Activated naive CD4-positive, alpha-beta T cell (primary cell): Measurements from ENCODE around the gene JPH4.
"Not testable (repeated sequence)": the region's sequence is repeated elsewhere in the genome, so short reads cannot be mapped to it uniquely, and the experiment has no call there.

Experiments
- DNase-seq, 4 experiments: peaks; one replicate each; lab custom pipeline; 2025; lab: John Stamatoyannopoulos, UW

JPH4 gene

GRCh38 chr14:23578560-23579310, at the start of gene JPH4:
Gene JPH4, minus strand, starts transcription at chr14:23578790. Its CDS starts 1,337 bp downstream, at chr14:23577453.
- no peak for DNase-seq

- DNase-seq = no peak
Measured at GRCh38 chr14:23627961-23628360, 49.4 kb upstream of the JPH4 start.

DNA sequence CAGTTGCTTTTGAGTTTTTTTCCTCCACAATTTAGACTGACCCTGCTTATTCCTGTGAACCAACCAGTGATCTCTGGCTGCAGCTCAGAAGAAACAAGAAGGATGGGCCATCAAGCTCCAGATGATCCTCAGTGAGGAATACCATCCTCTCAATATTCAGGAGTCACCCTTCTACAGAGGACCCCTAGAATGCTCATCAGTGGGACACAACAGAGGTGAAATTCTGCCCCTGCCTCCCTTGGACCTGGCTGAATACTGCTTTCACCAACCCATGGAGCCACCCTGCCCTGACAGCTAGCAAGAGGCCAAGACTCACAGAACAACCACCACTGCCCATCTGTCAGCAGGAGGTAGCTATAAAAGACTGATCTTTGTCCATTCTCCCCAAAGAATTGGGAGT, 48.4 kb upstream of the JPH4 start:
- no peak for DNase-seq

DNA sequence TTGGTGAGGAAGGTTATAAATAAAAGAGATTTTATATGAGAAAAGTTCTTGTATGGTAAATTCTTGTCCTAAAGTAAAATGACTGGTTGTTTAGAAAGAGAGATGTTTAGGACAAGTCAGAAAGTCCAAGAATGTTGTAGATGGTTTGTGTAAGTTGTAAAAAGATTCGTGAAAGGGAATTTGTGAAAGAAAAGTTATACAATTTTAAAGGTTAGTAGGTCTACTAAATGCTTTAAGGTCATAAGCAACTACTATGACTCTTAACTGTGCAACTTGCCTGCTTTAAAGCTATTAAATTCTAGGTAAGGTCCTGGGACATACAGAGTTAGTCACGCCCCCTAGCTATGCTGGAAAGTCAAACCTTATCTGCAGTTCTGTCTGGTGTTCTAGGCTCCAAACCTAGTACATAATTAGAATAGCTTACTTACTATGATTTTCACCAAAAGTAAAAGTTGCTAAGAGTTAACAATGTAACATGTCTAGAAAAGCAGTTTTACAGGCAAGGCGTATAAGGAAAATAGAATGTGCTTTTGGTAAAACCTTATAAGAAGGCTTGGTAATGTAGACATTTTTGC, 46.3 kb upstream of the JPH4 start:
- DNase-seq = no peak

DNA sequence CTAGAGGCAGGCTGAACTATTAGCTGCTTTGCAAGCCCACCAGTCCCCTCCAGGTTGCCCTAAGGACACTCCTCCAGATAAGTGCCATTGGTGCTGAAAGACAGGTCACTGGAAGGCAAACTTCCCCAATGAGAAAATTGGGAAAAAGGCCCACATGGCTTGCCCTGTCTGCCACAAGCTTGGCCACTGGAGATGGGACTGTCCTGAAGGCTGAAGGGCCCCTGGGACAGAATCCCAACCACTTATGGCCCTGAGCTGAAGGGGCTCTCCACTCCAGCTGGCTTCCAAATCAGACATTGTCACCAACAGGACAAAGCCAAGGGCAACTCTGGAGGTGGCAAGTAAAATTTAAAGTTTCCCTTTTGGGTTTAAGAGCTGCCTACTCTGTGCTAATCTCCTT, 45.4 kb upstream of the JPH4 start:
- no peak for DNase-seq

- DNase-seq = no peak
Measured at GRCh38 chr14:23622990-23623389, 44.4 kb upstream of the JPH4 start.

DNA sequence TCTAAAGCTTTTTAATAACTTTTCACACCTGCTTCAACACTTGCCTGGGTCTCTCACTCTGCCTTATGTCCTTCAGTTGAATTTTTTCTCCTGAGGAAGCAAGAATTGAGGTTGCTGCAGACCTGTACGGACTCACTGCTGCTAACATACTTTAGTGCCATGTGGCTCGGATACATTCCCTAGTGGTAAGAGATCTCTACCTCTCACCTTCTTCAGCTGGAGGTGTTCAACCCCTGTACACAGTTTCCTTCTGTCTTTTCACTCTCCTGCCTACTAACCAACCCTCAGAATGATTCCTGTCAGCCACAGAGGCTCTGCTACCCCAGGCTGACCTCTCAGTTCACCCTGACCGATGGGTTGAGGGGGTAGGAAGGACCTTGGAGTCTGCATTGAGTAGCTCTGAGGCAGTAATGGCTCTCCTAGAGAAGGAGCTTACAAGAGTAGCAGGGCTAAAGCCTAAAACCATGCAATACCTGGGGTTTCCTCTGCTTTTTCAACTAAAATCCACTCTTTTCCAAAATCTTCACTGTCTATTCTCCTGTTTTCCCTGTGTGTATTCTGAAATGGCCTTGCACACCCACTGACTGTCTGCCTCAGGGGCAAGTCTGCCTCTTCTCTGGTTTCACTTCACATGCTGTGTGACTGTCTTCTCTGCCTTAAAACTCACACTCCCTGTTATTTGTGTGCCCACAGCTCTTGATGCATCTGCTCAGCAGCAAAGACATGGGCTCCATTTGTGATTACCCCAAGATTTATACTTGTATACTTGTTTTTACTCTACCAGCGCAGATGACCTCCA, 43.5 kb upstream of the JPH4 start:
- no peak for DNase-seq

DNA sequence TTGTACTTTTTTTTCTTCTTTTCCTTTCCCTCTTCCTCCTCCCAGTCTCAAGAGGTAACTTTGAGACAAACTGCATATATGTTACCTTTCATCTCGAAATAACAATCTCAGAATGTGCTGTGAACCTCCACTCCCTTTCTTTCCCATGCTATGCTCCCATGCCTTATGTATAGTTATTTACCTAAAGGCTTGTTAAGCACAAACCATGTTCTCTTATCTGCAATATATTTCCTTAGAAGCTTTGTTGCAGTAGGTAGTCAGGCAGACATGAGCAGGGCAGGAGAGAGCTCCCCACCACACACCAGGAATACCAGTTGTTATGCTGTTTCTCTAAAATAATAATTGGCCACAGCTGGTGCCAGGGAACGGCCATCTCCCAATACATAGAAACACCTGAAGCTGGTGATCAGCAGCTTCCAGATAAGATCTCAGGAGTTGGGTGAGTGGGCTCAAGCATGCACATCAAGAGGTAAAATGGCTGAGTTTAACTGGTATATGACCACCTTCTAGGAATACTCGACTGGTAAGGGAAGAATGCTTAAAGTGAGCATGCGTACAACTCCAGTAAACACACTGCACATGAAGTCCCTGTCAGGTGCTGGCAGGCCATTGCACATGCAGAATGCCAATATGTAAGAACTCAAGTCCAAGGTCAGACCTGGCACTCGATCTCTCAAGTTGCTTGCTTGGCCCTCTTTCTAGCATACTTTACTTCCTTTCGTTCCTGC, 42.8 kb upstream of the JPH4 start:
- DNase-seq = no peak

GRCh38 chr14:23620177-23620702, 41.6 kb upstream of the JPH4 start:
- DNase-seq = no peak

- no peak for DNase-seq
Measured at GRCh38 chr14:23618415-23618988, 39.9 kb upstream of the JPH4 start.

DNA sequence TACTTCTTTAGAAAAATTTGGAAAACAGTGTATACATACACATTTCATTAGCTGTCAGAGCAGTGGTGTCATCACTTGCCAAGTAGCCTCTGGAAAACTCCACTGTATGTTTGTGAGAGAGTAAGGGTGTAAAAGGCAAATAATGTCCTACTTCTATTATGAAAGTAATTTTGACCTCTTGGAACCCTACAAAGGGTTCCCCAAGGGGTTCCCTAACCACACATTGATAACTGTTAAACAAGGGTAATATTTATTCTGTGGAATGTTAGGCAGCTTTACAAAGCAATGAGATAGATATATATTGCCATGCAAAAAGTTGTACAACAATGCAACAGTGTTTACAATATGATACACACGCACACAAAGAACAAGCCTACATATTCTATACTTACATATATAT, 38.9 kb upstream of the JPH4 start:
- no peak for DNase-seq

GRCh38 chr14:23615856-23616255, 37.3 kb upstream of the JPH4 start:
- no peak for DNase-seq

- no peak for DNase-seq
Measured at GRCh38 chr14:23614395-23614828, 35.8 kb upstream of the JPH4 start.

DNA sequence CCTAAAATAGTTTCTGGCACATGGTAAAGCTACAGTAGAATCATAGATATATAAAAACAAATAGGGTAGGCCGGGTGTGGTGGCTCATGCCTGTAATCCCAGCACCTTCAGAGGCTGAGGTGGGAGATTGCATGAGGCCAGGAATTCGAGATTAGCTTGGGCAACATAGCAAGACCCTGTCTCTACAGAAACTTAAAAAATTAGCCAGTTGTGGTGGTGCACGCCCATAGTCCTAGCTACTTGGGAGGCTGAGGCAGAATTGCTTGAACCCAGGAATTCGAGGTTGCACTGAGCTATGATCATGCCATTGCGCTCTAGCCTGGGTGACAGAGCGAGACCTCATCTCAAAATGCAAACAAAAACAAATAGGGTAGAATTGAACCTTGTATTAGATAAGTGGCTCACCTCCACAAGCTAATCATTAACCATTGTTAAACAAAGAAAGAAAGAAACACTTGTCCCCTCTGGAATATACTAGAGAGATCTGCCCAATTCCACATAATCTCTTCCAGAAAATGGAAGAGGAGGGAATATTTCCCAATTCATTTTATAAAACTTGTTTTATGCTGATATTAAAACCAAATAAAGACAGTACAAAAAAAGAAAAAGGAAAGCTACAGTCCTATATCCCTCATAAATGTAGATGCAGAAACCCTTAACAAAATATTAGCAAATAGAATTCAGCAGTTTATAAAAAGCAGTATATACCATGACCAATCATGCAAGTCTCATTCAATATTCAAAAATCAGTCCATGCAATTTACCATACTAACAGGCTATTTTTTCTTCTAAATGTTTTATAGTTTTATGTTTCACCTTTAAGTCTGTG, 34.9 kb upstream of the JPH4 start:
- no peak for DNase-seq

DNA sequence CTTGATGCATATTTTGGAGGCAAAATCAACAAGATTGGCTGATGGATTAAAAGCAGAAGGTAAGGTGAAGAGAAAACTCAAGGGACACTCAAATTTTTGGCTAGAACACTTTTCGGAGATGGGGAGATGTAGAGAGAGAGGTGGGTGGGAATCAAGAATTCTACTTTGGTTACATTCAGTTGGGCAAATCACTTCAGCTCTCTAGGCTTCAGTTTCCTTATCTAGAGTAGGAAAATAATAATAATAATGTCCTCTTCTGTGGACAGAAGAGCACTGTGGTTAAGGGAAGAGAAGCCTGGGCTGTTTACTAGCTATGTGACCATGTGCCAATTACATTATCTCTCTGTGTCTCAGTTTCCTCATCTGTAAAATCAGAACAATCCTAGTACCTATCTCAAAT, 34.2 kb upstream of the JPH4 start:
- no peak for DNase-seq

GRCh38 chr14:23612354-23612732, 33.8 kb upstream of the JPH4 start:
- no peak for DNase-seq

DNA sequence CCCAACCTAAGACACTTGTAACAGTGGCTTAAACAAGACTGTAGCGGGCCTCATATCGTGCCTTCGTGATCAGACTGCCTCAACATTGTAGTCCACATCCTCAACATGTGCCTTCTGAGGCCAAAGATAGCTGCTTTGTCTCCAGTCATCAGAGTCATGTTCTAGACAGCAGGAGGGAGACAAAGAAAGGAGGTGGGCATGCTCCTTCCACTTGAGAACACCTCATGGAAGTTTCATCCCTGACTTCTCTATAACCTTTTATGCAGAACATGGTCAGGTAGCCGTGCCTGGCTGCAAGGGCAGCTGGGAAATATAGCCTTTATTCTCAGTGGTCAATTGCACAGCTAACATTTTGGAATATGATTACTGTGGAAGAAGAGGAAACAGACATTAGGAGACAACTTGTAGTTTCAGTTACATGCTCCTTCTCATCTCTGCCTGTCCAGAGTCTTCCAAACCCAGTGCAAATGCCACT, 32.3 kb upstream of the JPH4 start:
- DNase-seq = no peak

DNA sequence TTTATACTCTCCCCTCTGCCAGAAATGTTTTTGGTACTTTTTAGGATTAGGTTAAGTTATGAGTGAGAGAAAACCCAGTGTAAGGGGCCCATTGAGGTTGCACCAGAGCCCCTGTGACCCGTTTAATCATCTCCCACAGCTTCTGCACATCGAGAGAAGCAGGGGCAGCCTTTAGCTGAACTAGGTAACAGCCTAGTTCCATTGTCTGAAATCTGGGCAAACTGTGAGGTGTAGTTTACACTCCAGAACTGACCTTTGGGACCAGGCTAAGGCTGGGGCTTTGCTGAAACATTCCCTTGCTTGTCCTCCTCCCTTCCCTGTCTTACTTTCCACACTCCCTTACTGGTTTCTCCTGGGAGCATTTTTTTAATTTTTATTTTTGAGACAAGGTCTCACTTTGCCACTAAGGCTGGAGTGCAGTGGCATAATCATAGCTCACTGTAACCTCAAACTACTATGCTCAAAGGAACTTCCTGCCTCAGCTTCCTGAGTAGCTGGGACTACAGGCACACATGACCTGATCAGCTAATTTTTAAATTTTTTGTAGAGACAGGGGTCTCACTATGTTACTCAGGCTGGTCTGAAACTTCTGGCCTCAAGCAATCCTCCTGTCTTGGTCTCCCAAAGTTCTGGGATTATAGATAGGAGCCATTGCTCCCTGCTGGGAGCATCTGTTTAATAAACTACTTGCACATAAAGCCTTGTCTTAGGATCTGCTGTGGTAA, 31.7 kb upstream of the JPH4 start:
- DNase-seq = no peak

GRCh38 chr14:23609411-23610089, 31.0 kb upstream of the JPH4 start:
- DNase-seq = not testable (repeated sequence)
